Natural killer cell (primary cell): ENCODE data around the gene NEGR1. TPM values are rescaled to one million over a fixed set of nuclear protein-coding genes. Genes with fewer than 3 reads are reported as not detected.

Experiments
- ATAC-seq, 3 donors: fragments of 150-1000 bp in 2 of 3; fragments of 200-7000 bp in 1 of 3; cut with Tn5 transposase; 1 replicate in 1 of 3; 2 replicates in 2 of 3; pipeline ENCODE4 v1.10.0; 2021; ENCODE audit warnings: mild to moderate bottlenecking in 2 of 3, moderate library complexity in 2 of 3
- DNase-seq, 2 donors: peaks; one replicate each; pipeline versions ENCODE4 v3.0.0 to v3.0.0-alpha.2; 2013 to 2021; ENCODE audit warnings: mixed read lengths in 1 of 2
- H3K27ac ChIP-seq: one replicate; pipeline ENCODE4 v1.5.1; 2013; ENCODE audit warnings: mild to moderate bottlenecking, low read length
- H3K27me3 ChIP-seq: one replicate; pipeline ENCODE4 v1.6.1; 2013; ENCODE audit warnings: low read length; ENCODE audit not compliant: control insufficient read depth, insufficient read depth
- H3K36me3 ChIP-seq: one replicate; pipeline ENCODE4 v1.6.1; 2013; ENCODE audit warnings: low read length; ENCODE audit not compliant: control insufficient read depth, insufficient read depth
- H3K4me1 ChIP-seq: one replicate; pipeline ENCODE4 v1.6.1; 2013; ENCODE audit warnings: low read length; ENCODE audit not compliant: control insufficient read depth, insufficient read depth
- H3K4me3 ChIP-seq: one replicate; pipeline ENCODE4 v1.5.1; 2013; ENCODE audit warnings: low read length
- H3K9me3 ChIP-seq: one replicate; pipeline ENCODE4 v1.6.1; 2013; ENCODE audit warnings: low read length; ENCODE audit not compliant: control insufficient read depth, insufficient read depth
- H3K27ac Mint-ChIP-seq, 2 donors: one replicate each; pipeline ENCODE4 v1.8.0; 2022; ENCODE audit warnings: mild to moderate bottlenecking in 2 of 2, mixed read lengths in 2 of 2, moderate library complexity in 1 of 2
- H3K27me3 Mint-ChIP-seq, 2 donors: one replicate each; pipeline ENCODE4 v1.8.0; 2022; ENCODE audit warnings: low read depth in 2 of 2, mixed read lengths in 2 of 2
- H3K36me3 Mint-ChIP-seq: one replicate; pipeline ENCODE4 v1.8.0; 2022; ENCODE audit warnings: mixed read lengths
- H3K4me1 Mint-ChIP-seq, 2 donors: one replicate each; pipeline ENCODE4 v1.8.0; 2022; ENCODE audit warnings: mixed read lengths in 2 of 2
- H3K4me3 Mint-ChIP-seq: one replicate; pipeline ENCODE4 v1.8.0; 2022; ENCODE audit warnings: mild to moderate bottlenecking, moderate library complexity, mixed read lengths
- H3K9me3 Mint-ChIP-seq, 2 donors: one replicate each; pipeline ENCODE4 v1.8.0; 2022; ENCODE audit warnings: mixed read lengths in 2 of 2
- CTCF ChIP-seq: fragments of 200-600 bp; IDR thresholded peaks from one replicate; pipeline ENCODE4 v1.8.0; 2022; ENCODE audit warnings: antibody characterized with exemption
- WGBS: methylation state at CpG from one replicate; pipeline ENCODE4 v1.1.7; 2013; ENCODE audit warnings: missing lambda C conversion rate; ENCODE audit not compliant: insufficient coverage; 5-methylcytosine and 5-hydroxymethylcytosine counted together
- intact Hi-C: fragments of 100-400 bp; cut with micrococcal nuclease; formaldehyde crosslinking; loops from one replicate; pipeline ENCODE4 v1.14.2; 2022
- total RNA-seq, 4 donors: library from RNA; stranded (reverse); fragments of 120-200 nt in 1 of 4; gene quantifications; one replicate each; pipeline versions ENCODE4 v1.2.3 to v1.2.4, GENCODE V29; 2013 to 2022

Gene NEGR1
- total RNA-seq, 3 donors from 2014 or later (not counting 1 experiment from before 2014, with no cell fraction given): 0.55 to 1.3 TPM; not detected in 1

- WGBS: no CpG with 5 or more reads among the region's 5 CpGs
- H3K4me3 ChIP-seq: no peak overlapping the region
- Mint-ChIP-seq H3K4me3 (no peak overlapping the region), H3K9me3 (peaks cover 2 to 3% of the 10 kb centered on the region in 2 donors), H3K27ac (no peak overlapping the region), H3K27me3 (no peaks in the 10 kb centered on the region), H3K4me1 (no peaks in the 10 kb centered on the region), H3K36me3 (no peaks in the 10 kb centered on the region)
- H3K9me3 ChIP-seq: no peaks in the 10 kb centered on the region
- no peak for TF ChIP-seq CTCF
- H3K27ac ChIP-seq: no peak overlapping the region
- H3K4me1 ChIP-seq: no peaks in the 10 kb centered on the region
- intact Hi-C loops: no loop called here
- no peaks in the 10 kb centered on the region for H3K36me3 ChIP-seq
- DNase-seq (no peak), ATAC-seq (no peak)
- no peaks in the 10 kb centered on the region for H3K27me3 ChIP-seq
Observed at GRCh38 chr1:72218141-72218739, 64.1 kb downstream of the NEGR1 start.

GRCh38 chr1:72207059-72207458 lies 75.3 kb downstream of the NEGR1 start:
- Mint-ChIP-seq H3K27me3 (no peaks in the 10 kb centered on the region), H3K27ac (no peak overlapping the region), H3K9me3 (peaks cover 0 to 3% of the 10 kb centered on the region in 2 donors), H3K4me1 (no peaks in the 10 kb centered on the region), H3K36me3 (no peaks in the 10 kb centered on the region), H3K4me3 (no peak overlapping the region)
- WGBS: no CpG with 5 or more reads among the region's 1 CpG
- ATAC-seq: no peak
- no peaks in the 10 kb centered on the region for H3K27me3 ChIP-seq
- no peaks in the 10 kb centered on the region for H3K36me3 ChIP-seq
- no peak overlapping the region for H3K4me3 ChIP-seq
- H3K27ac ChIP-seq: no peak overlapping the region
- no peaks in the 10 kb centered on the region for H3K9me3 ChIP-seq
- no peak for DNase-seq
- no peak for TF ChIP-seq CTCF
- intact Hi-C loops: no loop called here
- H3K4me1 ChIP-seq: no peaks in the 10 kb centered on the region

DNA sequence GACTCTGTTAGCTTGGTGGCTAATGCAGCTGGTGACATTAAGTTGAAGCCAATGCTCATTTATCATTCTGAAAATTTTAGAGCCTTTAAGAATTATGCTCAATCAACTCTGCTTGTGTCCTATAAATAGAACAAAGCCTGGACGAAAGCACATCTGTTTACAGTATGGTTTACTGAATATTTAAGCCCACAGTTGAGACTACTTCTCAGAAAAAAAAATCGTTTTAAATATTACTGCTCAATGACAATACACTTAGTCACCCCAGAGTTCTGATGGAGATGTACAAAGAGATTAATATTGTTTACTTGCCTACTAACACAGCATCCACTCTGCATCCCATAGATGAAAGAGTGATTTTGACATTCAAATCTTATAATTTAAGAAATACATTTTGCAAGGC lies 79.6 kb downstream of the NEGR1 start:
- H3K4me3 ChIP-seq: no peak overlapping the region
- no peak overlapping the region for H3K27ac ChIP-seq
- no peak for TF ChIP-seq CTCF
- no peak overlapping the region for H3K4me3 Mint-ChIP-seq
- no CpG with 5 or more reads among the region's 2 CpGs for WGBS
- DNase-seq (no peak), ATAC-seq (no peak)
- H3K9me3 Mint-ChIP-seq: peaks cover 3 to 6% of the 10 kb centered on the region in 2 donors
- H3K9me3 ChIP-seq: no peaks in the 10 kb centered on the region
- H3K27me3 ChIP-seq: no peaks in the 10 kb centered on the region
- no peak overlapping the region for H3K27ac Mint-ChIP-seq
- H3K4me1 Mint-ChIP-seq: no peaks in the 10 kb centered on the region
- H3K36me3 ChIP-seq: no peaks in the 10 kb centered on the region
- no peaks in the 10 kb centered on the region for H3K4me1 ChIP-seq
- intact Hi-C loops: no loop called here
- H3K27me3 Mint-ChIP-seq: no peaks in the 10 kb centered on the region
- no peaks in the 10 kb centered on the region for H3K36me3 Mint-ChIP-seq

DNA sequence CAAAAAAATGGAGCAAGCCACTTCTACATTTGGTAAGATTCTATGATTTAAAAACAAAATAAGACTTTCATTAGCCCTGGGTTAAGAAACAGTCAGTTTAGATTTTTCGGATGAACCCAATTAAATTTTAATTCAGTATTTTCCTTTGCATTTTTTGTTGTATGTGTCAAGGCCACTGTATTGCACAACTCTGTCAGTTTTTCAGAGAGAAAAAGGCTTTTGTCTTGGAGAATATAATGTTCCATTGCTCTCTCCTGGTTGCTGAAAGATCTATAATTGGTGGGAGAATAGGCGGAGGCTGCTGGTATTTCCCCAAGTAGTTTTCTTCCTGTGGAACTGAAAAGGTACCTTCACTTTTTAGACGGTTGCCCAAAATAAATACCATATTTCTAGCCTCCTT lies 84.6 kb downstream of the NEGR1 start:
- ATAC-seq (no peak), DNase-seq (no peak)
- Mint-ChIP-seq H3K4me1 (no peaks in the 10 kb centered on the region), H3K27me3 (no peaks in the 10 kb centered on the region), H3K9me3 (peaks cover 2 to 3% of the 10 kb centered on the region in 2 donors), H3K4me3 (no peak overlapping the region), H3K27ac (no peak overlapping the region), H3K36me3 (no peaks in the 10 kb centered on the region)
- Histone ChIP-seq H3K27ac (no peak overlapping the region), H3K27me3 (no peaks in the 10 kb centered on the region), H3K4me1 (no peaks in the 10 kb centered on the region), H3K9me3 (no peaks in the 10 kb centered on the region), H3K4me3 (no peak overlapping the region), H3K36me3 (no peaks in the 10 kb centered on the region)
- no CpG with 5 or more reads among the region's 3 CpGs for WGBS
- no peak for TF ChIP-seq CTCF
- intact Hi-C loops: no loop called here
